HG03457 (cell line): ENCODE measurements around the gene STAC2.

Experiments
- ATAC-seq: cut with Tn5 transposase; IDR thresholded peaks from one replicate; pipeline ENCODE4 v1.9.1; 2021; ENCODE audit warnings: moderate number of reproducible peaks; ENCODE audit not compliant: unreplicated experiment

The STAC2 gene

GRCh38 chr17:39210093-39210434 is 15.7 kb downstream of the STAC2 start:
- ATAC-seq: no peak

- no peak for ATAC-seq
Measured at GRCh38 chr17:39209317-39210092, 16.2 kb downstream of the STAC2 start.

GRCh38 chr17:39208893-39209292 is 16.9 kb downstream of the STAC2 start:
- no peak for ATAC-seq

- no peak for ATAC-seq
Measured at GRCh38 chr17:39208136-39208535, 17.6 kb downstream of the STAC2 start.

GRCh38 chr17:39205112-39205526 is 20.6 kb downstream of the STAC2 start:
- no peak for ATAC-seq

GRCh38 chr17:39204245-39204644 is 21.5 kb downstream of the STAC2 start:
- ATAC-seq: no peak

- ATAC-seq: no peak
Measured at GRCh38 chr17:39200957-39201510, 24.7 kb downstream of the STAC2 start.

- peak; percentile 50 for ATAC-seq
Measured at GRCh38 chr17:39200070-39200879, 25.5 kb downstream of the STAC2 start, which contains the start of gene RPL19. TSS of gene RPL19 (plus strand) at chr17:39200283. CDS start at chr17:39200345, 62 bp downstream.

GRCh38 chr17:39199820-39200069 is 26.0 kb downstream of the STAC2 start:
- peak; percentile 27 for ATAC-seq

GRCh38 chr17:39198186-39198566 is 27.6 kb downstream of the STAC2 start:
- no peak for ATAC-seq

GRCh38 chr17:39197380-39198185 is 28.2 kb downstream of the STAC2 start, which contains the start of gene CACNB1:
TSS of gene CACNB1 (minus strand) at chr17:39197669. CDS start at chr17:39197495, 174 bp downstream.
- no peak for ATAC-seq

GRCh38 chr17:39196808-39197291 is 28.9 kb downstream of the STAC2 start:
- ATAC-seq: no peak

- ATAC-seq: no peak
Measured at GRCh38 chr17:39196241-39196807, 29.4 kb downstream of the STAC2 start.

- no peak for ATAC-seq
Measured at GRCh38 chr17:39195568-39196160, 30.1 kb downstream of the STAC2 start.

GRCh38 chr17:39194985-39195524 is 30.7 kb downstream of the STAC2 start:
- no peak for ATAC-seq

GRCh38 chr17:39194089-39194984 is 31.4 kb downstream of the STAC2 start:
- no peak for ATAC-seq

GRCh38 chr17:39193346-39193745 is 32.4 kb downstream of the STAC2 start:
- no peak for ATAC-seq

GRCh38 chr17:39192901-39193300 is 32.8 kb downstream of the STAC2 start:
- no peak for ATAC-seq
